NCI-H1930 (cell line): ENCODE results near the gene SCAF8.
A peak's percentile ranks its signal among the peaks of the same experiment; 100 is the strongest.

Experiments used
- DNase-seq, 2 experiments: peaks; one replicate each; lab custom pipeline; 2025; lab: John Stamatoyannopoulos, UW

SCAF8 gene

GRCh38 chr6:154839546-154839945 lies 106.3 kb downstream of the SCAF8 start:
- DNase-seq: no peak

GRCh38 chr6:154840363-154840762 lies 107.1 kb downstream of the SCAF8 start:
- DNase-seq: no peak

GRCh38 chr6:154841109-154841508 lies 107.9 kb downstream of the SCAF8 start:
- DNase-seq: no peak

- DNase-seq: no peak
These were observed 109.6 kb downstream of the SCAF8 start for GRCh38 chr6:154842833-154843232.

GRCh38 chr6:154847318-154847717 lies 114.1 kb downstream of the SCAF8 start:
- DNase-seq: no peak

- peak in 1 of 2 experiments; percentile 5 for DNase-seq
These were observed 115.4 kb downstream of the SCAF8 start for GRCh38 chr6:154848580-154848979.

GRCh38 chr6:154849475-154849874 lies 116.3 kb downstream of the SCAF8 start:
- no peak for DNase-seq

- no peak for DNase-seq
These were observed 119.5 kb downstream of the SCAF8 start for GRCh38 chr6:154852687-154853086.

GRCh38 chr6:154857529-154857928 lies 124.3 kb downstream of the SCAF8 start:
- DNase-seq: no peak

- DNase-seq: no peak
These were observed 128.6 kb downstream of the SCAF8 start for GRCh38 chr6:154861825-154862224.

- no peak for DNase-seq
These were observed 129.3 kb downstream of the SCAF8 start for GRCh38 chr6:154862536-154862935.

- no peak for DNase-seq
These were observed 130.8 kb downstream of the SCAF8 start for GRCh38 chr6:154864066-154864430.

GRCh38 chr6:154865291-154865690 lies 132.1 kb downstream of the SCAF8 start:
- no peak for DNase-seq

GRCh38 chr6:154868143-154868594 lies 135.0 kb downstream of the SCAF8 start:
- peak in 1 of 2 experiments; percentile 19 for DNase-seq

- DNase-seq: no peak
These were observed 139.4 kb downstream of the SCAF8 start for GRCh38 chr6:154872542-154873114.

GRCh38 chr6:154873546-154873945 lies 140.3 kb downstream of the SCAF8 start:
- DNase-seq: no peak

GRCh38 chr6:154874773-154875592 lies 141.8 kb downstream of the SCAF8 start:
- DNase-seq: no peak

- DNase-seq: no peak
These were observed 143.5 kb downstream of the SCAF8 start for GRCh38 chr6:154876486-154877280.

GRCh38 chr6:154878871-154879491 lies 145.8 kb downstream of the SCAF8 start:
- no peak for DNase-seq

- no peak for DNase-seq
These were observed 148.9 kb downstream of the SCAF8 start for GRCh38 chr6:154882107-154882506.
